ENCODE measurements around the gene NBPF6. TPM values are rescaled to one million over a fixed set of nuclear protein-coding genes. Genes with fewer than 3 reads are reported as not detected.
"Not testable (repeated sequence)": the region's sequence is repeated elsewhere in the genome, so short reads cannot be mapped to it uniquely, and the experiment has no call there.

Gene NBPF6, protein sequence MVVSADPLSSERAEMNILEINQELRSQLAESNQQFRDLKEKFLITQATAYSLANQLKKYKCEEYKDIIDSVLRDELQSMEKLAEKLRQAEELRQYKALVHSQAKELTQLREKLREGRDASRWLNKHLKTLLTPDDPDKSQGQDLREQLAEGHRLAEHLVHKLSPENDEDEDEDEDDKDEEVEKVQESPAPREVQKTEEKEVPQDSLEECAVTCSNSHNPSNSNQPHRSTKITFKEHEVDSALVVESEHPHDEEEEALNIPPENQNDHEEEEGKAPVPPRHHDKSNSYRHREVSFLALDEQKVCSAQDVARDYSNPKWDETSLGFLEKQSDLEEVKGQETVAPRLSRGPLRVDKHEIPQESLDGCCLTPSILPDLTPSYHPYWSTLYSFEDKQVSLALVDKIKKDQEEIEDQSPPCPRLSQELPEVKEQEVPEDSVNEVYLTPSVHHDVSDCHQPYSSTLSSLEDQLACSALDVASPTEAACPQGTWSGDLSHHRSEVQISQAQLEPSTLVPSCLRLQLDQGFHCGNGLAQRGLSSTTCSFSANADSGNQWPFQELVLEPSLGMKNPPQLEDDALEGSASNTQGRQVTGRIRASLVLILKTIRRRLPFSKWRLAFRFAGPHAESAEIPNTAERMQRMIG
- not detected in 2 replicates for total RNA-seq (2014; rRNA removed; shearing (Covaris generic))

- H3K4me3 ChIP-seq: not testable (repeated sequence)
These were observed at the start of gene NBPF6 for GRCh38 chr1:108450043-108450442. Gene NBPF6 (plus strand): TSS chr1:108450343. CDS start chr1:108450602, 259 bp downstream.

DNA sequence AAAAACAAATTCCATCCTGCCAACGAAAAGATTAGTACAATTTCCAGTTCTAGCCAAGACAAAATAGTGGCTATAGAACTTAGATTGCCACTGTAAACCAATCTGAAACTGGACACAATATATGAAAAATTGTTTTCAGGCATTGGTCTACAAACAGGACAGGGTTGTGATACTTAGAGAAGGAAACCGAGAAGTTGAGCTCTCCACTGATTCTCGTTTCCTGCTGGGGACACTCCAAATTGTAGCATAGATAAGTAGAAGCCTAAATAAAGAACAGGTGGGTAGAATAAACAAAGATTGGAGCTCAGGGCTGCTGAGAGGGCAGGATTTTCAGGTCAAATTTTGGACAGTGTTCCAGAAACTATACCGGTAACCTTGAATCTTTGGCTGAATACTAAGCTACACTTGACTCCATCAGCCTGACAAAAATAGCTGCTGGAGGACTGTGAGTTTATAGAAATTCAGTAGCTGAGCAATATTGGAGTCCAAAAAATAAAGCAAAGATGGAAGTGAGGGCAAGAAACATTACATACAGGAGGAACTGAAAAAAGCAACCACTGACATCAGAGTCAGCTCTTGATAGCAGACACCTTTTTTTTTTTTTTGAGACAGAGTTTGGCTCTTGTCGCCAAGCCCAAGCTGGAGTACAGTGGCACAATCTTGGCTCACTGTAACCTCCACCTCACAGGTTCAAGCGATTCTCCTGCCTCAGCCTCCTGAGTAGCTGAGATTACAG lies 38.9 kb upstream of the NBPF6 start:
- not testable (repeated sequence) for H3K36me3 ChIP-seq; H3K27ac ChIP-seq; DNase-seq (ENCODE audit: low read depth in 1 of 2, low spot score in 2 of 2); H3K4me1 ChIP-seq (replicated peaks); H3K27me3 ChIP-seq (replicated peaks); H3K4me3 ChIP-seq; H3K9me3 ChIP-seq (replicated peaks)

More at GRCh38 chr1:108450043-108450442, at the start of gene NBPF6:
- H3K9me3 ChIP-seq (replicated peaks); H3K27ac ChIP-seq; H3K4me1 ChIP-seq (replicated peaks); H3K36me3 ChIP-seq; H3K27me3 ChIP-seq (replicated peaks); DNase-seq (ENCODE audit: low read depth in 1 of 2, low spot score in 2 of 2): not testable (repeated sequence)

GRCh38 chr1:108420129-108420528 lies 30.0 kb upstream of the NBPF6 start:
- not testable (repeated sequence) for H3K4me1 ChIP-seq (replicated peaks); DNase-seq (ENCODE audit: low read depth in 1 of 2, low spot score in 2 of 2); H3K27me3 ChIP-seq (replicated peaks); H3K9me3 ChIP-seq (replicated peaks); H3K4me3 ChIP-seq; H3K27ac ChIP-seq; H3K36me3 ChIP-seq

- H3K36me3 ChIP-seq: not testable (repeated sequence)
These were observed 28.9 kb upstream of the NBPF6 start for GRCh38 chr1:108421061-108421916.

GRCh38 chr1:108426877-108427276 lies 23.3 kb upstream of the NBPF6 start:
- not testable (repeated sequence) for H3K4me3 ChIP-seq; H3K36me3 ChIP-seq; H3K9me3 ChIP-seq (replicated peaks); DNase-seq (ENCODE audit: low read depth in 1 of 2, low spot score in 2 of 2); H3K4me1 ChIP-seq (replicated peaks); H3K27me3 ChIP-seq (replicated peaks); H3K27ac ChIP-seq

More at GRCh38 chr1:108421061-108421916, 28.9 kb upstream of the NBPF6 start:
- H3K4me3 ChIP-seq; DNase-seq (ENCODE audit: low read depth in 1 of 2, low spot score in 2 of 2); H3K27me3 ChIP-seq (replicated peaks); H3K4me1 ChIP-seq (replicated peaks); H3K9me3 ChIP-seq (replicated peaks); H3K27ac ChIP-seq: not testable (repeated sequence)

DNA sequence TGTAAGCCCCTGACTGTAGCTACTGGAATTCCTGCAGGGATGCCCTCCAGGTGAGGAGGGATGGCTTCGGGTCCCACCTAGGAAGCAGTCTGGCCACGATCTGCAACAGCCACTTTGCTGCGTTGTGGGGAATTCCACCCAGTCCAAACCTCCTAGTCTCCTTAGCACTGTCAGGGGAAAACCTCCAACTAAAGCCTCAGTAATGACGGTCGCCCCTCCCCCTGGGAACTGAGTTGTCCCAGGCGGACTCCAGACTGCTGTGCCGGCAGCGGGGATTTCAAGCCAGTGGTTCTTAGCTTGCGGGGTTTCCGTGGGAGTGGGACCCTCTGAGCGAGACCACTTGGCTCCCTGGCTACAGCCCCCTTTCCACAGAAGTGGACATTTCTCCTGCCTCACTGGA lies 18.1 kb upstream of the NBPF6 start:
- H3K4me3 ChIP-seq; H3K27me3 ChIP-seq (replicated peaks); H3K9me3 ChIP-seq (replicated peaks); H3K27ac ChIP-seq; H3K4me1 ChIP-seq (replicated peaks); DNase-seq (ENCODE audit: low read depth in 1 of 2, low spot score in 2 of 2); H3K36me3 ChIP-seq: not testable (repeated sequence)

DNA sequence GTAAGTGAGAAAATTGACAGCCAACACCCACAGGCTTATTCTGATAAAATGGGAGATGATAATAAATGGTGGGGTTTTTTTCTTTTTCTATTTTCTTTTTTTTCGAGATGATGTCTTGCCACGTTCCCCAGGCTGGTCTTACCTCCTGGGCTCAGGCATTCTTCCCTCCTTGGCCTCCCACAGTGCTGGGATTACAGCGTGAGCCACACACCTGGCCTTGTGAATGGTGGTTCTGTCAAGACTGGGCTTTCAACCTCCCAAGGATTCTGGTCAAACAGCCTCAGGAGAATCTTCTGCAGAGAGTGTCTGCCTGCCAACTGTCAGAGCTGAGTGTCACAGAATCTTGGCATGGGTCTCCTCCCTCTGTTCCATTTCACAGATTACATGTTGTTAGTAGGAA lies 16.7 kb upstream of the NBPF6 start:
- H3K27ac ChIP-seq; H3K4me3 ChIP-seq; DNase-seq (ENCODE audit: low read depth in 1 of 2, low spot score in 2 of 2); H3K9me3 ChIP-seq (replicated peaks); H3K36me3 ChIP-seq; H3K4me1 ChIP-seq (replicated peaks); H3K27me3 ChIP-seq (replicated peaks): not testable (repeated sequence)

- H3K4me3 ChIP-seq; H3K9me3 ChIP-seq (replicated peaks); H3K4me1 ChIP-seq (replicated peaks); H3K36me3 ChIP-seq; H3K27me3 ChIP-seq (replicated peaks); H3K27ac ChIP-seq; DNase-seq (ENCODE audit: low read depth in 1 of 2, low spot score in 2 of 2): not testable (repeated sequence)
These were observed 11.6 kb upstream of the NBPF6 start for GRCh38 chr1:108438536-108438935.

- H3K4me3 ChIP-seq; H3K27me3 ChIP-seq (replicated peaks); H3K36me3 ChIP-seq; DNase-seq (ENCODE audit: low read depth in 1 of 2, low spot score in 2 of 2); H3K4me1 ChIP-seq (replicated peaks); H3K9me3 ChIP-seq (replicated peaks); H3K27ac ChIP-seq: not testable (repeated sequence)
These were observed 4.4 kb downstream of the NBPF6 start for GRCh38 chr1:108454521-108454920.

GRCh38 chr1:108458661-108459060 lies 8.5 kb downstream of the NBPF6 start:
- H3K36me3 ChIP-seq; H3K9me3 ChIP-seq (replicated peaks); H3K4me1 ChIP-seq (replicated peaks); H3K27me3 ChIP-seq (replicated peaks); DNase-seq (ENCODE audit: low read depth in 1 of 2, low spot score in 2 of 2); H3K27ac ChIP-seq; H3K4me3 ChIP-seq: not testable (repeated sequence)

DNA sequence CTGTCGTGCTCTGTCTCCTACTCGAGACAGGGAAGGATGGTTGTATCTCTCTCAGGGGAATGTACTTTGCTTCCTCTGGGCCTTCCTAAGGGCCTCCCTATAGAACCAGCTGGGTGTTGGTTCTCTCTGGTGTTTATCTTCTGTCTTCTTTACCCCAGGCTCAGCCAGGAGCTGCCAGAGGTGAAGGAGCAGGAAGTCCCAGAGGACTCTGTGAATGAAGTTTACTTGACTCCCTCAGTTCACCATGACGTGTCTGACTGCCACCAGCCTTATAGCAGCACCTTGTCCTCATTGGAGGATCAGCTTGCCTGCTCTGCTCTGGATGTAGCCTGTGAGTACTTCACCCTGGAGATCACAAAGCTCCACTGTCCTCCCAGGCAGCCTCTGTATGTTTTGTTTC lies 11.6 kb downstream of the NBPF6 start:
- H3K4me3 ChIP-seq; H3K27me3 ChIP-seq (replicated peaks); DNase-seq (ENCODE audit: low read depth in 1 of 2, low spot score in 2 of 2); H3K9me3 ChIP-seq (replicated peaks); H3K27ac ChIP-seq; H3K36me3 ChIP-seq; H3K4me1 ChIP-seq (replicated peaks): not testable (repeated sequence)

DNA sequence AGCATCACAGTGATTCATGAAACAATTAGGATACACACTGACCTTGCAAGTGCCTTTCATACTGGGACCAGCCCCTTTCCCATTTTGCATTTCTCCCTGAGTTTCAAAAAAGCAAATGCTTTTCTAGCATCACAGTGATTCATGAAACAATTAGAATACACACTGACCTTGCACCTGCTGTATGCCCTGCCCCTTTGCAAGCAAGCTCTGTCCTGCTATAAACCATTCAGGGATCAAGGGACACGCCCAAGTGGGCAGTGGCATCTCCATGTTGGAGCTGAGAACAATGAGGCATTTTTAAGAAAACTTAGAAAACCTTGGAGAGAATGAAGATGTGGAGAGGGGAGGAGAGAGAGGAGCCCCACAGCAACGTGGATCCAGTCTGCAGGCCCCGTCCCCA lies 13.8 kb downstream of the NBPF6 start:
- not testable (repeated sequence) for H3K9me3 ChIP-seq (replicated peaks); H3K36me3 ChIP-seq; H3K27me3 ChIP-seq (replicated peaks); H3K4me1 ChIP-seq (replicated peaks); DNase-seq (ENCODE audit: low read depth in 1 of 2, low spot score in 2 of 2); H3K27ac ChIP-seq; H3K4me3 ChIP-seq

GRCh38 chr1:108466166-108466565 lies 16.0 kb downstream of the NBPF6 start:
- not testable (repeated sequence) for H3K9me3 ChIP-seq (replicated peaks); H3K4me1 ChIP-seq (replicated peaks); H3K27ac ChIP-seq; H3K36me3 ChIP-seq; H3K27me3 ChIP-seq (replicated peaks); DNase-seq (ENCODE audit: low read depth in 1 of 2, low spot score in 2 of 2); H3K4me3 ChIP-seq

Data from SJSA1 (cell line).